HEK293 (cell line): ENCODE measurements around the gene MEGF10.

Experiments
- CTCF ChIA-PET: fragments of 350-600 bp; formaldehyde crosslinking; extraction: SDS; loops from one replicate; lab custom pipeline; 2021; ENCODE audit warnings: antibody characterized with exemption; lab: Yijun Ruan, JAX
- POLR2A ChIA-PET: fragments of 300-600 bp; formaldehyde crosslinking; extraction: SDS; loops from one replicate; lab custom pipeline; 2020; ENCODE audit warnings: antibody characterized with exemption, inconsistent platforms; lab: Yijun Ruan, JAX
- H3K27ac ChIP-seq: fragments of 200-500 bp; sonication (Bioruptor generic); 2 replicates; pipeline ENCODE4 v1.5.1; 2014; ENCODE audit warnings: low read depth, low read length, control low read depth, inconsistent platforms; ENCODE audit errors: extremely low read depth
- H3K36me3 ChIP-seq, 2 experiments: fragments of 200-500 bp in 1 of 2; sonication (Bioruptor generic) in 1 of 2; 1 replicate in 1 of 2; 2 replicates in 1 of 2; pipeline ENCODE4 v1.5.1; 2014 to 2017; ENCODE audit warnings: inconsistent platforms in 2 of 2, low read length in 2 of 2; ENCODE audit not compliant: control insufficient read depth in 2 of 2, insufficient read depth in 1 of 2
- H3K4me1 ChIP-seq: fragments of 200-500 bp; sonication (Bioruptor generic); 2 replicates; pipeline ENCODE4 v1.5.1; 2014; ENCODE audit warnings: mild to moderate bottlenecking, low read length, inconsistent platforms; ENCODE audit not compliant: control insufficient read depth, insufficient read depth
- H3K4me3 ChIP-seq: 2 replicates; pipeline ENCODE4 v1.5.1; 2011; ENCODE audit warnings: low read depth, mild to moderate bottlenecking, control low read depth, low read length, moderate library complexity
- H3K9me3 ChIP-seq: fragments of 200-500 bp; sonication (Bioruptor generic); 2 replicates; pipeline ENCODE4 v1.5.1; 2014; ENCODE audit warnings: low read depth, low read length, inconsistent platforms; ENCODE audit not compliant: control insufficient read depth, insufficient read depth
- MEIS1 ChIP-seq: sonication (generic); formaldehyde crosslinking; IDR thresholded peaks from 2 replicates; pipeline ENCODE4 v1.8.1; 2022; ENCODE audit warnings: missing genetic modification reagents, mild to moderate bottlenecking, borderline replicate concordance
- MZF1 ChIP-seq: fragments of 450-650 bp; formaldehyde crosslinking; IDR thresholded peaks from 2 replicates; pipeline ENCODE4 v1.5.1; 2017; ENCODE audit warnings: missing biosample characterization, missing genetic modification characterization, borderline replicate concordance
- OSR2 ChIP-seq: fragments of 450-650 bp; formaldehyde crosslinking; IDR thresholded peaks from 2 replicates; pipeline ENCODE4 v1.5.1; 2016; ENCODE audit warnings: missing biosample characterization, missing genetic modification characterization
- SALL2 ChIP-seq: fragments of 450-650 bp; formaldehyde crosslinking; IDR thresholded peaks from 2 replicates; pipeline ENCODE4 v1.5.0; 2017; ENCODE audit warnings: missing biosample characterization, mild to moderate bottlenecking, missing genetic modification characterization, borderline replicate concordance
- ZBTB49 ChIP-seq: fragments of 450-650 bp; formaldehyde crosslinking; IDR thresholded peaks from 2 replicates; pipeline ENCODE4 v1.5.1; 2016; ENCODE audit warnings: missing biosample characterization, missing genetic modification characterization, low read depth
- ZFP3 ChIP-seq: fragments of 450-650 bp; formaldehyde crosslinking; IDR thresholded peaks from 2 replicates; pipeline ENCODE4 v1.5.1; 2016; ENCODE audit warnings: low read depth, missing biosample characterization, missing genetic modification characterization
- ZNF169 ChIP-seq: fragments of 450-650 bp; formaldehyde crosslinking; IDR thresholded peaks from 2 replicates; pipeline ENCODE4 v1.5.1; 2016; ENCODE audit warnings: missing biosample characterization, missing genetic modification characterization
- ZNF292 ChIP-seq: fragments of 450-650 bp; formaldehyde crosslinking; IDR thresholded peaks from 2 replicates; pipeline ENCODE4 v1.5.1; 2016; ENCODE audit warnings: low read depth, missing biosample characterization, missing genetic modification characterization, borderline replicate concordance
- ZNF311 ChIP-seq: fragments of 450-650 bp; formaldehyde crosslinking; IDR thresholded peaks from 2 replicates; pipeline ENCODE4 v1.5.1; 2017; ENCODE audit warnings: missing biosample characterization, missing genetic modification characterization, borderline replicate concordance
- ZNF341 ChIP-seq: fragments of 450-650 bp; formaldehyde crosslinking; IDR thresholded peaks from 2 replicates; pipeline ENCODE4; 2016; ENCODE audit warnings: low read depth, missing biosample characterization, missing genetic modification characterization
- ZNF416 ChIP-seq: fragments of 450-650 bp; formaldehyde crosslinking; IDR thresholded peaks from 2 replicates; pipeline ENCODE4 v1.5.1; 2016; ENCODE audit warnings: missing biosample characterization, missing genetic modification characterization
- ZNF518A ChIP-seq: fragments of 450-650 bp; formaldehyde crosslinking; conservative IDR thresholded peaks from 2 replicates; pipeline ENCODE4 v1.5.1; 2016; ENCODE audit warnings: low read depth, missing biosample characterization, missing genetic modification characterization
- ZNF548 ChIP-seq: fragments of 450-650 bp; formaldehyde crosslinking; IDR thresholded peaks from 2 replicates; pipeline ENCODE4 v1.5.1; 2016; ENCODE audit warnings: missing biosample characterization, missing genetic modification characterization
- ZNF555 ChIP-seq: fragments of 450-650 bp; formaldehyde crosslinking; conservative IDR thresholded peaks from 2 replicates; pipeline ENCODE4 v1.5.1; 2017; ENCODE audit warnings: missing biosample characterization, mild to moderate bottlenecking, missing genetic modification characterization, inconsistent platforms
- ZNF558 ChIP-seq: fragments of 450-650 bp; formaldehyde crosslinking; IDR thresholded peaks from 2 replicates; pipeline ENCODE4 v1.5.1; 2016; ENCODE audit warnings: missing biosample characterization, missing genetic modification characterization
- ZNF585B ChIP-seq: fragments of 450-650 bp; formaldehyde crosslinking; IDR thresholded peaks from 2 replicates; pipeline ENCODE4 v1.5.1; 2016; ENCODE audit warnings: missing biosample characterization, missing genetic modification characterization
- ZNF776 ChIP-seq: fragments of 450-650 bp; formaldehyde crosslinking; IDR thresholded peaks from 2 replicates; pipeline ENCODE4 v1.5.0; 2017; ENCODE audit warnings: missing biosample characterization, missing genetic modification characterization, borderline replicate concordance
- ZNF792 ChIP-seq: fragments of 450-650 bp; formaldehyde crosslinking; IDR thresholded peaks from 2 replicates; pipeline ENCODE4 v1.5.1; 2016; ENCODE audit warnings: missing biosample characterization, missing genetic modification characterization
- ZNF830 ChIP-seq: fragments of 450-650 bp; IDR thresholded peaks from 2 replicates; pipeline ENCODE4 v1.5.0; 2018; ENCODE audit warnings: missing biosample characterization, missing genetic modification characterization, low read depth, mild to moderate bottlenecking, moderate library complexity
- ZXDB ChIP-seq: fragments of 450-650 bp; formaldehyde crosslinking; IDR thresholded peaks from 2 replicates; pipeline ENCODE4 v1.5.1; 2016; ENCODE audit warnings: missing biosample characterization, missing genetic modification characterization
- TF ChIP-seq, protein P1 (sequence below): fragments of 450-650 bp; formaldehyde crosslinking; IDR thresholded peaks from 2 replicates; pipeline ENCODE4 v1.5.1; 2016; ENCODE audit warnings: missing biosample characterization, missing genetic modification characterization
- TF ChIP-seq, protein P2 (sequence below): fragments of 450-650 bp; formaldehyde crosslinking; IDR thresholded peaks from 2 replicates; pipeline ENCODE4 v1.5.1; 2016; ENCODE audit warnings: missing biosample characterization, missing genetic modification characterization
- TF ChIP-seq, protein P3 (sequence below): fragments of 450-650 bp; IDR thresholded peaks from 2 replicates; pipeline ENCODE4 v1.5.1; 2018; ENCODE audit warnings: missing biosample characterization, mild to moderate bottlenecking, missing genetic modification characterization

MEGF10 gene

DNA sequence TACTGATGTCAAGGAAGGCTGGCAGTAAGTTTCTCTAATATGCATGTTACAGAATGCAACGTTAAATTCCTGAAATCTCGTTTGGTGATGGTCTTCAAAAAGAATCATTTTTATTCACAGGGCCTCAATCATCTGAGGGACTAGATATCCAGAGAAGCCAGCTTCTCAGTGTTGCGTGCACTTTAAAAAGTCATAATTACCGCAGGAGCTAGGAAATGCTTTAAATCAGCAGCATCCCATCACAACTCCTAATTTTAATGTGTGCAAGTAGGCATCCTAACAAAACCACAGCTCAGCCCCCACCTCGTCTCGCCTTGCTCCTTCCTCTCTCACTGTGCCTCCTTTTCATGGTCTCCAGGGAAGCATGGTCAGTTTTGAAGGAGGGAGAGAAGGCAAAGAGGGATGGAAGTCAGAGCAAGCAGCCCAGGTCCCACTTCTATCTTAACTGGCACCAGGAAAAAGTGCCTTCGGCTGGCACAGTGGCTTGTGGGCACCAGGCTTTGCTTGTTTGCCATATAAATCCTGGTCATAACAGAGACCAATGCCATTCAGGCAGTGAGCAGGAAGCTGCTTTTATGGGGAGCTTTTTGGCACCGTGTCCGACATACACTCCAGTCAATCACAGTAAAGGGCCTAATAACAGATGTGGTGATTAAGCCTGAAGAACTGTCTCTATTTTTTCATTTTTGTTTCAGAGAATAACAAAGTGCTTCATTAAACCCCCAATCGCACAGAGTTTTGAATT, 21.4 kb downstream of the MEGF10 start (continued):
- TF ChIP-seq ZFP3 (tag by site-specific recombination): no peak
- TF ChIP-seq, protein P1, sequence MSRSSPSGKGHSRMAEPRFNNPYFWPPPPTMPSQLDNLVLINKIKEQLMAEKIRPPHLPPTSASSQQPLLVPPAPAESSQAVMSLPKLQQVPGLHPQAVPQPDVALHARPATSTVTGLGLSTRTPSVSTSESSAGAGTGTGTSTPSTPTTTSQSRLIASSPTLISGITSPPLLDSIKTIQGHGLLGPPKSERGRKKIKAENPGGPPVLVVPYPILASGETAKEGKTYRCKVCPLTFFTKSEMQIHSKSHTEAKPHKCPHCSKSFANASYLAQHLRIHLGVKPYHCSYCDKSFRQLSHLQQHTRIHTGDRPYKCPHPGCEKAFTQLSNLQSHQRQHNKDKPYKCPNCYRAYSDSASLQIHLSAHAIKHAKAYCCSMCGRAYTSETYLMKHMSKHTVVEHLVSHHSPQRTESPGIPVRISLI (tag by site-specific recombination): no peak
- TF ChIP-seq OSR2 (tag by site-specific recombination): no peak
- no peak for TF ChIP-seq ZNF518A (tag by site-specific recombination)
- TF ChIP-seq, protein P2, sequence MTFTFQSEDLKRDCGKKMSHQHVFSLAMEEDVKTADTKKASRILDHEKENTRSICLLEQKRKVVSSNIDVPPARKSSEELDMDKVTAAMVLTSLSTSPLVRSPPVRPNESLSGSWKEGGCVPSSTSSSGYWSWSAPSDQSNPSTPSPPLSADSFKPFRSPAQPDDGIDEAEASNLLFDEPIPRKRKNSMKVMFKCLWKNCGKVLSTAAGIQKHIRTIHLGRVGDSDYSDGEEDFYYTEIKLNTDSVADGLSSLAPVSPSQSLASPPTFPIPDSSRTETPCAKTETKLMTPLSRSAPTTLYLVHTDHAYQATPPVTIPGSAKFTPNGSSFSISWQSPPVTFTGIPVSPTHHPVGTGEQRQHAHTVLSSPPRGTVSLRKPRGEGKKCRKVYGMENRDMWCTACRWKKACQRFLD (tag by site-specific recombination): no peak
- TF ChIP-seq ZNF792 (tag by site-specific recombination): no peak

- CTCF ChIA-PET: interaction anchor here (0.7 to 3.3 kb wide), 13 partner anchors 9 to 131 kb away, joined by 3 to 16 read pairs (median 4); no protein-coding TSS in a partner anchor
- H3K27ac ChIP-seq: no peak overlapping the region
These were observed 22.8 kb downstream of the MEGF10 start for GRCh38 chr5:127313379-127313778.

More at GRCh38 chr5:127313379-127313778, 22.8 kb downstream of the MEGF10 start:
- H3K9me3 ChIP-seq: no peaks in the 10 kb centered on the region
- no peaks in the 10 kb centered on the region for H3K4me1 ChIP-seq
- no peaks in the 10 kb centered on the region for H3K36me3 ChIP-seq
- H3K4me3 ChIP-seq: no peak overlapping the region
- POLR2A ChIA-PET: no interaction called here
- no peak for TF ChIP-seq ZNF830 (tag by site-specific recombination)
- TF ChIP-seq ZNF311: no peak
- TF ChIP-seq MEIS1 (CRISPR knock-in tag): no peak
- TF ChIP-seq ZNF416: no peak
- no peak for TF ChIP-seq SALL2 (tag by site-specific recombination)
- no peak for TF ChIP-seq ZNF548 (tag by site-specific recombination)
- TF ChIP-seq ZXDB (tag by site-specific recombination): no peak
- no peak for TF ChIP-seq ZFP3 (tag by site-specific recombination)
- no peak for TF ChIP-seq ZNF585B
- no peak for TF ChIP-seq ZNF169 (tag by site-specific recombination)
- no peak for TF ChIP-seq ZNF558 (tag by site-specific recombination)
- TF ChIP-seq ZNF341: no peak
- no peak for TF ChIP-seq ZBTB49
- TF ChIP-seq ZNF776: no peak
- TF ChIP-seq MZF1 (tag by site-specific recombination): no peak
- no peak for TF ChIP-seq ZNF292
- TF ChIP-seq ZNF555 (tag by site-specific recombination): no peak
- TF ChIP-seq, protein P3, sequence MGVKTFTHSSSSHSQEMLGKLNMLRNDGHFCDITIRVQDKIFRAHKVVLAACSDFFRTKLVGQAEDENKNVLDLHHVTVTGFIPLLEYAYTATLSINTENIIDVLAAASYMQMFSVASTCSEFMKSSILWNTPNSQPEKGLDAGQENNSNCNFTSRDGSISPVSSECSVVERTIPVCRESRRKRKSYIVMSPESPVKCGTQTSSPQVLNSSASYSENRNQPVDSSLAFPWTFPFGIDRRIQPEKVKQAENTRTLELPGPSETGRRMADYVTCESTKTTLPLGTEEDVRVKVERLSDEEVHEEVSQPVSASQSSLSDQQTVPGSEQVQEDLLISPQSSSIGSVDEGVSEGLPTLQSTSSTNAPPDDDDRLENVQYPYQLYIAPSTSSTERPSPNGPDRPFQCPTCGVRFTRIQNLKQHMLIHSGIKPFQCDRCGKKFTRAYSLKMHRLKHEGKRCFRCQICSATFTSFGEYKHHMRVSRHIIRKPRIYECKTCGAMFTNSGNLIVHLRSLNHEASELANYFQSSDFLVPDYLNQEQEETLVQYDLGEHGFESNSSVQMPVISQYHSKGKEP (tag by site-specific recombination): no peak
